Ishikawa (cell line): ENCODE results near the gene ARHGEF28.

Experiments
- CEBPB ChIP-seq: IDR thresholded peaks from 2 replicates; pipeline ENCODE4 v1.6.1; 2012
- CREB1 ChIP-seq: IDR thresholded peaks from 2 replicates; pipeline ENCODE4 v1.6.1; 2012; ENCODE audit warnings: low read depth
- EGR1 ChIP-seq: IDR thresholded peaks from 2 replicates; pipeline ENCODE4 v1.6.1; 2012
- EP300 ChIP-seq: IDR thresholded peaks from 2 replicates; pipeline ENCODE4 v1.6.1; 2012; ENCODE audit warnings: borderline replicate concordance
- FOXM1 ChIP-seq: IDR thresholded peaks from 2 replicates; pipeline ENCODE4 v1.6.1; 2012; ENCODE audit warnings: low read depth, borderline replicate concordance
- MAX ChIP-seq: IDR thresholded peaks from 2 replicates; pipeline ENCODE4 v1.6.1; 2012
- NFIC ChIP-seq: IDR thresholded peaks from 2 replicates; pipeline ENCODE4 v1.6.1; 2012
- RAD21 ChIP-seq: IDR thresholded peaks from 2 replicates; pipeline ENCODE4 v1.6.1; 2012; ENCODE audit warnings: low read depth
- REST ChIP-seq: IDR thresholded peaks from 2 replicates; pipeline ENCODE4 v1.6.1; 2012; ENCODE audit warnings: low read depth, mild to moderate bottlenecking
- TAF1 ChIP-seq: IDR thresholded peaks from 2 replicates; pipeline ENCODE4 v1.6.1; 2012; ENCODE audit warnings: low read depth, mild to moderate bottlenecking
- TCF12 ChIP-seq: IDR thresholded peaks from 2 replicates; pipeline ENCODE4 v1.6.1; 2012; ENCODE audit warnings: low read depth
- TEAD4 ChIP-seq: IDR thresholded peaks from 2 replicates; pipeline ENCODE4 v1.6.1; 2012
- USF1 ChIP-seq: IDR thresholded peaks from 2 replicates; pipeline ENCODE4 v1.6.1; 2012
- YY1 ChIP-seq: IDR thresholded peaks from 2 replicates; pipeline ENCODE4 v1.6.1; 2012; ENCODE audit warnings: low read depth
- ZBTB7A ChIP-seq: IDR thresholded peaks from 2 replicates; pipeline ENCODE4 v1.6.1; 2012; ENCODE audit warnings: low read depth

The ARHGEF28 gene

GRCh38 chr5:73745836-73746235 lies 119.8 kb downstream of the ARHGEF28 start:
- TF ChIP-seq NFIC (no peak), MAX (no peak), RAD21 (no peak), TAF1 (no peak), CEBPB (no peak), YY1 (no peak), EGR1 (no peak)

- TF ChIP-seq TCF12, result no peak
- no peak for TF ChIP-seq YY1
- no peak for TF ChIP-seq CEBPB
- no peak for TF ChIP-seq FOXM1
- no peak for TF ChIP-seq NFIC
- TF ChIP-seq EP300, result no peak
- TF ChIP-seq EGR1, result no peak
- no peak for TF ChIP-seq RAD21
- TF ChIP-seq TEAD4, result no peak
- no peak for TF ChIP-seq CREB1
- no peak for TF ChIP-seq USF1
- no peak for TF ChIP-seq ZBTB7A
- TF ChIP-seq REST, result no peak
- TF ChIP-seq MAX, result no peak
Measured at GRCh38 chr5:73746608-73747007, 120.6 kb downstream of the ARHGEF28 start.

- TF ChIP-seq YY1, result no peak
- TF ChIP-seq TAF1, result no peak
- no peak for TF ChIP-seq TEAD4
- TF ChIP-seq REST, result no peak
- no peak for TF ChIP-seq CEBPB
- TF ChIP-seq FOXM1, result no peak
- TF ChIP-seq ZBTB7A, result no peak
- TF ChIP-seq TCF12, result no peak
- no peak for TF ChIP-seq NFIC
- no peak for TF ChIP-seq EP300
- TF ChIP-seq CREB1, result no peak
- no peak for TF ChIP-seq EGR1
- no peak for TF ChIP-seq USF1
- TF ChIP-seq MAX, result no peak
- no peak for TF ChIP-seq RAD21
Measured at GRCh38 chr5:73747696-73748380, 121.8 kb downstream of the ARHGEF28 start.

GRCh38 chr5:73748510-73749400 lies 122.8 kb downstream of the ARHGEF28 start:
- no peak for TF ChIP-seq CREB1
- no peak for TF ChIP-seq EGR1
- TF ChIP-seq NFIC, result no peak
- TF ChIP-seq CEBPB, result no peak
- no peak for TF ChIP-seq REST
- no peak for TF ChIP-seq EP300
- no peak for TF ChIP-seq USF1
- no peak for TF ChIP-seq RAD21
- TF ChIP-seq TEAD4, result no peak
- TF ChIP-seq FOXM1, result no peak
- TF ChIP-seq YY1, result no peak
- TF ChIP-seq MAX, result no peak
- no peak for TF ChIP-seq ZBTB7A
- no peak for TF ChIP-seq TAF1
- no peak for TF ChIP-seq TCF12
